ENCODE results near the gene USP34.

USP34 gene

DNA sequence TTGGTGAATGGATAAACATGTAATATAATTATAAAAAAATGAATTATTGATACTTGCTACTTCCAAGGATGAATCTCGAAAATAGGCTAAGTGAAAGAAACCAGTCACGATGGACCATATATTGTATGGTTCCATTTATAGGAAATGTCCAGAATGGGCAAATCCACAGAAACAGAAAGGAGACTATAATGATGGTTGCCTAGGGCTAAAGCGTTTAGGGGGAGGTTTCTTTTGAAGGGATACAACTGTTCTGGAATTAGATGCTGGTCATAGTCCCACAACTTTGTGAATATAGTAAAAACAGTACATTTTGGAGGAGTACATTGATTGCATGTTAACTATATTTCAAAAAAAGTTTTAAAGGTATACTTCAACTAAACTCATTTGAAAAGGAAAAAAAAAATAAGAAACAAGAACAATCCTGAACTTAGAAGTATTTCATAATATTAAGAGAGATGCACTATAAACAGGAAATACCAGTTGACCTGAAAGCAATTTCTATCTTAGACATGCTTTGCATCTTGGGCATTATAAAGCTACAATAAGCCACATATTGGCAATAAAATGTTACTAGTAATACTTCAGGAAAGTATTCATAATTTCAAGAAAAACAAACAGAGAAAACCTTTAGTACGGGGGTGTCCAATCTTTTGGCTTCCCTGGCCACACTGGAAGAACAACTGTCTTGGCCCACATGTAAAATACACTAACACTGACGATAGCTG lies 178.9 kb downstream of the USP34 start:
- DNase-seq, result no peak

DNA sequence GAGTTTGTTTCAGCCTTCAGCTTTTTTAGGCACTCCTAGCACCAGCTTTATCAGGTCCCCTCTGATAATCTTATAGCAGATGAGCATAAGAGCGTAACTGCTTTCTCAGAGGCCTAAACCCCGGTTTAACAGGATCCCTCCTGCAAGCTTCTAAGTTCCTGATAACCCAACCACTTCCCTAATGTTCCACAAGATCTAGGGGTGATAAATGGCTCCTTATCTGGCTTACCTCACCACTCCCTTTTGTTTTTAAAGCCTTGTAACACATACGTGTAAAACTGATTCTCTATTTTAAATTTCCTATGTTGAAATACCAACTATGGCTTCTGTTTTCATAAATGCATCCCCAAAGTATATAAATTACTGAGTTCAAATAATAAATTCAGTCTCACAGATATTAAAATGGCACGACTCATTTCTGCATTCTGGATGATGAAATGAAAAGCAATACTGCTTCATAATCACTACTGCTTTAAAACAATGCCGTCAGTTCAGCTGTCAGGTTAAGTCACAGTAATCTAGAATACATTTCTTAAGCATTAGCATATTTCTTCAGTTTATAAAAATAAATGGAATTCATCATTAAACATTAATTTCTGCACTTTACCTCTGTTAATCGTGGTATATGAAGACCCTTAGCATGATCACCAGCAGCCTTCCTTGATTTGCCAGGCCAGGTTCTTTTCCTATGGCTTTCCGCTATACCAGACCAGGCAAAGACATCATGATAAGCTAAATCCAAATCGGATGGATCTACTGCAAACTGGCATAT lies 182.6 kb downstream of the USP34 start:
- DNase-seq, result peak; percentile 62

DNA sequence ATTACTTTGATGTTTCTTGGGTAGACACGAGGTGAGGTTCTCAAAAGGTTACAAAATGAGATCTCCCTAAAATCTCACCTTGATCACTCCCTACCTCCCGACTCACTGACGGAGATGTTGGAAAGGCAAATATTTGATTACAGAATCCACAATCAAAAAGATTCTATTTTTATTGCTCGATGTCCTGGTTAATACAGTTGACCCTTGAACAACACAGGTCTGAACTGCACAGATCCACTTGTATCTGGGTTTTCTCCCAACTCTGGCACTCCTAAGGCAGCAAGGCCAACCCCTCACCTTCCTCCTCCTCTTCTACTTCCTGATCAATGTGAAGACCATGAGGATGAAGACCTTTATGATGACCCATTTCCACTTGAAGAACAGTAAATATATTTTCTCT lies 183.6 kb downstream of the USP34 start:
- no peak for DNase-seq

DNA sequence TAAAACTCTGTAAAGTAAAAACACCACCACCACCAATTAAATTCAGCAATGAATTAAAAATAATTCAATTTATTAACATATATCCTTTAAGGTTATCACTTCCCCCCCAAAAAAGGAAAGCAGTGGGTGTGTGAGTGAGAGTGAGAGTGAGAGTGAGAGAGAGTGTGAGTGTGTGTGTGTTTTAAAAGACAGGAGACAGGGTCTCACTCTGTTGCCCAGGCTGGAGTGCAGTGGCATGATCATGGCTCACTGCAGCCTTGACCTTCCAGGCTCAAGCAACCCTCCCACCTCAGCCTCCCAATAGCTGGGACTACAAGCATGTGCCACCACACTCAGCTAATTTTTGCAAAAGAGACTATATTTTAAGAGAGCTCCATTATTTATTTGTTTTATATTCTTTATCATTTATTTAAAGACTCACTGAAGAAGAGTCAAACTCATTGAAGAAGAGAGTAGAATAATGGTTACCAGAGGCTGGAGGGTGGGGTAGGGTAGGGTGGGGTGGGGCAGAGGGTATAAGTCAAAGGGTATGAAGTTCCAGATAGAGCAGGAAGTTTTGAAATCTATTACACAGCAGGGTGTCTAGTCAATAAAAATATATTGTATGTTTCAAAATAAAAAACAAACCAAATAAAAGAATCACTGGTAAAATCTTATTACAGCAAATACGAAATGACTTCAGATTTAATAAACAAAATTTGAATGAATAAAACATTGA lies 187.3 kb downstream of the USP34 start:
- DNase-seq, result no peak

DNA sequence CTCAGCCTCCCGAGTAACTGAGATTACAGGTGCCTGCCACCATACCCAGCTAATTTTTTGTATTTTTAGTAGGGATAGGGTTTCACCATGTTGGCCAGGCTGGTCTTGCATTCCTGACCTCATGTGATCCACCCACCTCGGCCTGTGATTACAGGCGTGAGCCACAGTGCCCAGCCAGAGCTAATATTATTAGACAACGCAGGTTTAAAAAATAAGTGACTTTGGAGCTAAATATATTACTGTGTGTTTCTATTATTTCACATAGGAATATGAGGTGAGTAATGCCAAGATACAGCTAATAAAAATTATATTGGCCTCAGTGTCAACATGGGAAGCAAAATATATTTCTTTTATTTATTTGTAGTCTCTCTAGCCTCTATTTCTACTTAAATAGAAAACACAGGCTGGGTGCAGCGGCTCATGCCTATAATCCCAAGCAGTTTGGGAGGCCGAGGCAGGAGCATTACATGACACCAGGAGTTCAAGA lies 188.7 kb downstream of the USP34 start:
- DNase-seq, result no peak

DNA sequence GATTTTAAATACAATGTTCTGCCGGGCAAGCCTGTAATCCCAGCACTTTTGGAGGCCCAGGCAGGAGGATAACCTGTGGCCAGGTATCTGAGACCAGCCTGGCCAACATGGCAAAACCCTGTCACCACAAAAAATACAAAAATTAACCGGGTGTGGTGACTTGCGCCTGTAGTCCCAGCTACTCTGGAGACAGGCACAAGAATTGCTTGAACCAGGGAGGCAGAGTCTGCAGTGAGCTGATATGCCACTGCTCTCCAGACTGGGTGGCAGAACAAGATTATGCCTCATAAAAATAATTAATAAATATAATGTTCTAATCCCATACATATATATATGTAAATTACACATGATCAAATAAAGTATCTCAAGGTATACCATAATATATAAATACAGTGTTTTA lies 189.6 kb downstream of the USP34 start:
- DNase-seq, result no peak

DNA sequence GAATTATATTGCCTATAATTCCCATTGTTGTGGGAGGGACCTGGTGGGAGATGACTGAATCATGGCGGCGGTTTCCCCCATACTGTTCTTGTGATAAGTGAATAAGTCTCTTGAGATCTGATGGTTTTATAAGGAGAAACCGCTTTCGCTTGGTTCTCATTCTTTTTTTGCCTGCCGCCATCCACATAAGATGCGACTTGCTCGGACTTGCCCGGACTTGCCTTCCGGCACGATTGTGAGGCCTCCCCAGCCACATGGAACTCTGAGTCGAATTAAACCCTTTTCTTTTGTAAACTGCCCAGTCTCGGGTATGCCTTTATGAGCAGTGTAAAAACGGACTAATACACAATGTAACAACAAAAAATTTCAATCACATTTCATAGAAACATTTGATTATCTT lies 193.1 kb downstream of the USP34 start:
- no peak for DNase-seq

DNA sequence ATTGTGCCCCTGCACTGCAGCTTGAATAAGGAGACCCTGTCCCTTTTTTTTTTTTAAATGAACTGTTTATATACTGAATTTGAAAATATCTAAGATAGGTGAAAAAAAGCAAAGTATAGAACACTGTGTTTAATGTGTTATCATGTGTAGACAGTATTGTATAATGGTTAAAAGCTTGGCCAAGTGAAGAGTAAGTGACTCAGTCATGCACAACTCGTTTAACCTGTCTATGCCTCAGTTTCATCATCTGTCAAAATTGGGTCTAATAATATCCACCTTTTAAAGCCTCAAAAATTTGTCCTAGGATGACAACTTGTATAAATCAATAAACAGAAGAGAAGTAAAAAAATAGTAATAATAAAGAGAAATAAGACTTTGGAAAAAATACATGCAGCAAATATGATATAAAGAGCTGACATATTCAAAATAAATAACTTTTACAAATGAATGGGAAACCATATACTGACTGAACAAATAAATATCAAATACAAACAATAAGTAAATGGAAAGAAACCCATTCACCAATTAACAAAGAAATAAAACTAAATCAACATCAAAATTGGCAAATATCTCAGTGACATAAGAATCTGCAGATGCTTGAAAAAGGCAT lies 195.2 kb downstream of the USP34 start:
- no peak for DNase-seq

DNA sequence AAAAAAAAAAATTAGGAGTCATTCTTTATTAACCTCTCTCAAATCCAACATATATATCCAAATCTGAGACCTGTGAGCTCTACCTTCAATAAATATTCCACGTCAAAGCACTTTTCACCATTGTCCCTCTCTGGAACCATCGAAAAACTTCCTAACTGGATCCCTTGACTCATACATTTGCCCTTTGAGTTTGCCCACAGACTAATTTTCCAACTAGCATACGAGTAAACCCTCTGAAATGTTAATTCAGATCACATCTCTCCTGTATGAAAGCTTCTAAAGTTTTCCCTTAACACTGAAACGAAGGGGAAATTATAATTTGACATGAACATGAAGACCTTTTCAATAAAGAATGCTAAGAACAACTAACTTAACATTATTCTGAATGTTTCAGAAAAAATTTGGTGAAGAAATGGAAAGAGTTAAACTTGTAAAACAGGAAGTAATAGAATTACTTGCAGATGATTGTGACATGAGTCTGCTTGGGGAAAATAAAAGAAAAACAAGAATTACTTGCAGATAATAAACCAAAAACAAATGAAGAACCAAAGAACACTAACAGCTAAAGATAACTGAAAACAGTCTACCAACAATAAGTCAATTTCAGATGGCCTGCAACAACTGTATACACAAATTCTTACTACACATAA lies 198.3 kb downstream of the USP34 start:
- peak; percentile 24 for DNase-seq

DNA sequence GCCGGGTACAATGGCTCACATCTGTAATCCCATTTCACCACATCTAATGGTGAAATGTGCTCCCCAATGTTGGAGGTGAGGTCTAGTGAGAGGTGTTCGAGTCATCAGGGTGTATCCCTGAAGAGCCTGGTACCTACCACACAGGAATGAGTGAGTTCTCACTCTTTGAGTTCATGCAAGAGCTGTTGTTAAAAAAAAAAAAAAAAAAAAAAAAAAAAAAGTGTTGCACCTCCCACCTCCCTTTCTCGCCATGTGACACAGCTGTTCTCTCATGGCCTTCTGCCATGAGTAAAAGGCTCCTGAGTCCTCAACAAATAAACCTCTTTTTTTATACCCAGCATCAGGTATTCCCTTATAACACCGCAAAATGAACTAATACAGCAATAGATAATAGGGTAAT lies 202.6 kb downstream of the USP34 start:
- no peak for DNase-seq

DNA sequence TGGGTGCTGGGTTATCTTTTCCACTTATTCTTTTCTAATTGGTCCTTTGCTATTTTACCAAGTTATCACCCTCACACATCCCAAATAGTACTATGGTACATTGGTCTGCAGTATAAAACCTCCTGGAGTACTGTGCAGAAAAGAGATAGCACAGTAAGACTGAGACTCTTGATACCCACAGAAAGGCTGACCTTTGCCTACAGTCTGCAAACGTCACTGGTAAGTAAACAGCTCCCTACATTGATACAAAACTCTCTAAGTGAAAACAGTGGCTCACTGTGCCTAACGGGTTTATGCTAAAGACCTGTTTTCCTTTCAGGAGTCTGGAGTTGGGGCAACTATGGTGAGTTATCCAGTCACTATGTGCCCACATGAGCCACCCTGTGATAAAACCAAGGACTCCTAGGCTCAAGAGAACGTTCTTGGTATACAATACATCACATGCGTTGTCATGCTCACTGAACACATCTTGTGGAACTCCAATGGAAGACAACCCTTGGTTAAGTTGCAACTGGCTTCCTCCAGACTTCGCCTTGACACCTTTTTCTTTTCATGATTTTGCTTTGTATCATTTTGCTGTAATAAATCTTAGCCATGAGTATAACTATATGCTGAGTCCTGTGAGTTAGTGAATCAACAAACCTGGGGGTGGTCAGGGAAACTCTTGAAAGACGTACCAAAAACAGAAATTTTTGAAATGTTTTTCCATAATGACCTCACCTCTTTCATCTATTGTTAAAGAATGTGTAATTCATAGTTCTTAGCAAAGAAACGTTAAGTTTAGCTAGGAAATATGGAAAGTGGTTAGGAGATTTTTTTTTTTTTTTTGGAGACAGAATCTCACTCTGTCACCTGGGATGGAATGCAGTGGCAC lies 204.0 kb downstream of the USP34 start:
- no peak for DNase-seq

DNA sequence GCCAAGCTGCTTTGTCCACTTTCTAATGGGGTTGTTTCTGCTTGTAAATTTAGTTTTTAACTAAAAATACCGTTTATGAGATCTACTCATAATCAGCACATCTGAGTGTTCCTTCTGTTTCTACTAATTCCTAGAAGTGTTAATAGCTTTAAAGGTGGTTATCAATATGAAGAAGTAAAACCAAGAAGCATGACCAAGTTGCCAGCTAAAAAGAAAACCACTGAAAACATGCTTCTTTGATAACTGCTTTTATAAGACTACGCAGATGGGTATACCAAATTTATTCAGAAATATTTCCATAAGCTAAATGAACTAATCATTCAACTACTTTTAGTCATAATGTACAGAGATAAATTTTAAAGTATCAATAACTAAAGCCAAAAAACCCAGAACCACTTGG lies 207.1 kb downstream of the USP34 start:
- DNase-seq, result no peak

DNA sequence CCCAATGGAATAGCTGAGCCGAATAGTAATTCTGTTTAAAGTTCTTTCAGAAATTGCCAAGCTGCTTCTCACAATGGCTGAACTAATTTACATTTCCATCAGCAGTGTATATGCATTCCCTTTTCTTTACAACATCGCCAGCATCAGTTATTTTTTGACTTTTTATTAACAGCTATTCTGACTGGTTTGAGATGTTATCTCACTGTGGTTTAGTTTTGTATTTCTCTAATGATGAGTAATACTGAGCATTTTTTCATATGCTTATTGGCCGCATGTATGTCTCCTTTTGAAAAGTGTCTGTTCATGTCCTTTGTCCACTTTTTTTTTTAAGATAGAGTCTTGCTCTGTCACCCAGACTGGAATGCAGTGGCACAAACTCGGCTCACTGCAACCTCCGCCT lies 208.2 kb downstream of the USP34 start:
- peak; percentile 13 for DNase-seq

DNA sequence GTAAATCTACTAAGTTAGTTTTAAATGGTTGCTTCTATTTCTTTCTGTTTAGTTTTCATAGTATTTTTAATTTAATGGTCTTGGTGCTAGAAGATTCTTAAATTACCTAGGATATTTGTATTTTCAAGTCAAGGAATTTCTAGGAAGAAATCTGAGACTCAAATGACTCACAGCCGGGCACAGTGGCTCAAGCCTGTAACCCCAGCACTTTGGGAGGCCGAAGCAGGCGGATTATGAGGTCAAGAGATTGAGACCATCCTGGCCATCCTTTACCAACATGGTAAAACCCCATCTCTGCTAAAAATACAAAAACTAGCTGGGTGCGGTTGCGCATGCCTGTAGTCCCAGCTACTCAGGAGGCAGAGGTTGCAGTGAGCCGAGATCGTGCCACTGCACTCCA lies 213.4 kb downstream of the USP34 start:
- no peak for DNase-seq

DNA sequence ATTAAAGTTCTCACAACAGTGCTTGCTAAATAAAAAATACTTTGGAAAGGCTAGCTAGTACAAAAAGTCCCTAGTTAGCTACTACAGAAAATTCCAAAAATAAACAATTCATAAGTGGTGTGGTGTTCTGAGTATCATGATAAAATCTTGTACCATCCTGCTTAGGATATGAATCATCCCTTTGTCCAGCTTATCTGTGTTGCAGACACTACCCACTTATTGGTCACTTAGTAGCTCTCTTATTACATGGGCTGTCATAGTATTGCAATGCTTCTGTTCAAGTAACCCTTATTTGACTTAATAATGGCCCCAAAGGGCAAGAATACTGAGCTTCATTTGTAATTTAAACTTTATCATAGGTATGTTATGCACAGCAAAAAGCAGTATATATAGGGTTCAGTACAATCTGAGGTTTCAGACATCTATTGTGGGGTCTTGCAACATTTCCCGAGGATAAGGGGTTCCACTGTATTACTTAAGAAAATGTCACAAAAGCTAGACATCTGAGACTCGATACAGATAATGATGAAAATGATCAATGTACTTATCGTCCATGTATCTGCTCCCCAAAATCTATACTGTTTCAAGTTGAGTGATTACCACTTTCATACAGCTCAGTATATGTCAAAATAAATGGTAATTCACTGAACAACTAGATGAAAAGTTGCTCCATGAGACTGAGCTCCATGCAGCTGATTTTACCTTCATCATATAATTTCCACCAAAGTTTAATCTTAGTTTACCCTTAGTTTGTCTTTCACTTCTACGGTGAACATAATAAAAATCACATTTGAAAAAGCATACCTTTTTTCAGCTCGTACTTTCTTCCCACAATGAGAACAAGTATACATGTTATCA lies 215.1 kb downstream of the USP34 start:
- peak; percentile 60 for DNase-seq

DNA sequence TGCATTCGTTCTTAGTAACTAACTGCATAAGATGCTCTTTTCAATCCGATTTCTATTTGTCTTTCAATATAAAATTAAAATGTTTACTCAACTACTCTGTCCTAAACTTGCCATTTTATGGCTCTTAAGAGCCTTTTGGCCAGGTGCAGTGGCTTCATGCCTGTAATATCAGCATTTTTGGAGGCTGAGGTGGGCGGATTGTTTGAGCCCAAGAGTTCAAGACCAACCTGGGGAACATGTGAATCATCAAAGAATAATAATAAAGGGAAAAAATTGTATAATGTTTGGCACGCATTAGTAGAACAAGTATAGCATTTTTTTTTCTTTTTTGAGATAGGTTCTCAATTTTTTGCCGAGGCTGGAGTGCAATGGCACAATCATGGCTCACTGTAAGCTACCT lies 216.4 kb downstream of the USP34 start:
- no peak for DNase-seq

DNA sequence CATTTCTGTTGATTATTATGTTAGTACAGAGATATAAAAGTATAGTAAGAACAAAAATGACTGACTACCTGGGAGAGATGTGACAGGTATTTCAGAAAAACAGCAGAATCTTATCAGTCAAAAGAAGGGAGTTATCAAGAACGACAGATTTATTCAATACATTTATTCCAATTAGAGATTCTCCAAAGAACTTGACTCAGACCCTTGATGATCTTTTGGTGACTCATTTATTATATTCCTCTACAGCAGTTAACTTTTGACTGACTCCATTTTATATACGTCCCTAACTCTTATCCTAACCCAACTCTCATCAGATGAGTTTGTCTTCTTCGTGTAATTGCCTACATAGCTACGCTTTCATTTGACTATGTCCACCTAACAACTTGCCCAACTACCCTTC lies 217.8 kb downstream of the USP34 start:
- DNase-seq, result no peak

DNA sequence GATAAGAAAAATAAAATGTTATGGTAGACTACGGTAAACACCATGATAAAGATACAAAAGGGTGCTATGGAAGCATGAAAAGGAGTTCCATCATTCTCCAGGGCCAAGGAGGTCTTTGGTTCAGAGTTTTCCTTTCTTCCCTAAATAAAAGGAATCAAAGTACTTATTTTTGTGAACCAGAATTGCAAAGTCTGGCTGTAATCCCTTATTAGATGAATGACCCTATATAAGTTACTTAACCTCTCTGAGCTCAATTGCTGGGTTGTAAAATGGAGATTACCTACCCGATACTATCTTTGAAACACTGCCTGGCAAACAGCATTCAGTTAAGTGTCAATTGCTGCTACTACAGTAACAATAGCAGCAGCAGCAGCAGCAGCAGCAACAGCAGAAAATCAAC lies 218.9 kb downstream of the USP34 start:
- no peak for DNase-seq

DNA sequence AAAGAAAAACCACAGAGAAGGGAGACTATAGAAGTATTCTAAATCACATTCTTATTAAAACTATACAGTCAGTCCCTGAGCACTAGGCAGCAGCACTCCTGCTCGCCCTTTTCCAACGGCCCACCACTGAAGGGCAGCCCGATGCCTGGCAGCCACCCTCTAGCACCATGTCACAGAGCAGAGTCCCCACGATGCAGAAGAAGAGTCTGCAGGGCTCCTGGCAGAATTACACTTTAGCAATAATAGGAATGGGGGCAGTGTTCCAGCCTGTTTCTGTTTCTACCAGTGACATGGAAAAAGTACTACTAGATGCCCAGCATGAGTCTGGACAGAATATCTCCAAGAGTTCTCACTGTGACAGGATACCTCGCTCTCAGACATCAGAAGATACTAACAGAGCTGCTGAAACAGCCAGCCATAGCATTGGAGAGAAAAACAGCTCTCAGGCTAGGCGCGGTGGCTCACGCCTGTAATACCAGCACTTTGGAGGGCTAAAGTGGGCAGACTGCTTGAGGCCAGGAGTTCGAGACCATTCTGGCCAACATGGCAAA lies 221.3 kb downstream of the USP34 start:
- DNase-seq, result no peak

DNA sequence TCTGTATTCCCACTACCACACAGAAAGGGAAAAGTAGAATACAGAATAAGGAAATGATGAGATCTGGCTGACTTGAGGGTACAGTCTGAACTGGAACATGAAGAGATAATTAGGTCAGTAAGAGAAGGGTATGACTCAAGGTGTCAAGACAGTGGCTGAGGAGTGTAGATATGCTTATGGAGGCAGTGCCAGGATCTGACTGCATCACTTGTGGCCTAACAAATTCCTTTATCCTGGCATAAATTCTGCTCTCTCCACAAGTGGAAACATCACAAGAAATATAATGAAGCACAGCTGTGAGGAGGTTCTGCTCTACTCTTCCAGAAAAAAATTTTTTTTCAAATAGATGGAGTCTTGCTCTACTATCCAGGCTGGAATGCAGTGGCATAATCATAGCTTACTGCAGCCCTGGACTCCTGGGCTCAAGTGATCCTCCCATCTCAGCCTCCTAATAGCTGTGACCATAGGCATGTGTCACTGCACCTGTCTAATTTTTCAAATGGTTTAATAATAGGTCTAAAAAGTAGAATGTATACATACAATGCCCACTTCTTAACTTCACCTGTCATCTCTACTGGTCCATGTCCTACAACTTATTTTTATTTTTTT lies 223.6 kb downstream of the USP34 start:
- peak; percentile 66 for DNase-seq

Measured in fibroblast of skin of scalp (primary cell).